GM19468 (cell line): Measurements from ENCODE around the gene HS3ST2.
"Not testable (repeated sequence)": the region's sequence is repeated elsewhere in the genome, so short reads cannot be mapped to it uniquely, and the experiment has no call there.

Source experiments
- ATAC-seq: cut with Tn5 transposase; IDR thresholded peaks from one replicate; pipeline ENCODE4 v1.9.1; 2021; ENCODE audit warnings: mild to moderate bottlenecking, moderate library complexity, moderate number of reproducible peaks; ENCODE audit not compliant: unreplicated experiment; ENCODE audit errors: extremely low read depth

HS3ST2 gene

DNA sequence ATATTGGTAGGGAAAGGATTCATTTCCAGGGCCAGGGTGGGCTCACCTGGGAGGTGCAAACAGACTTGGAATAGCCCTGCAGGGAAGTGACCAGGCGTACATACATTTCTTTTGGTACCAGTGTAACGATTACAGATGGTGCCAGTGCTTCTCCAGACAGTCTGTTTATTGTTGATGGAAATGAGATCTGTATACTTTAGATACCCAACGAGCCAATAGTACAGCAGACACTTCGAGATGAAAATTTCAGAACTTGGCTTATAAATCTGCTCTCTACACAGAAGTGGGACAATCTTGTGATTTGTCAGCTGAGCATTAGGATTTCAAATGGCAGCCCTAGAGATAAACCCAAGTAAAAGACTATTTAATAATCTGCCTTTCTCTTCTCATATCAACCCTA lies 57.9 kb downstream of the HS3ST2 start:
- ATAC-seq = no peak

DNA sequence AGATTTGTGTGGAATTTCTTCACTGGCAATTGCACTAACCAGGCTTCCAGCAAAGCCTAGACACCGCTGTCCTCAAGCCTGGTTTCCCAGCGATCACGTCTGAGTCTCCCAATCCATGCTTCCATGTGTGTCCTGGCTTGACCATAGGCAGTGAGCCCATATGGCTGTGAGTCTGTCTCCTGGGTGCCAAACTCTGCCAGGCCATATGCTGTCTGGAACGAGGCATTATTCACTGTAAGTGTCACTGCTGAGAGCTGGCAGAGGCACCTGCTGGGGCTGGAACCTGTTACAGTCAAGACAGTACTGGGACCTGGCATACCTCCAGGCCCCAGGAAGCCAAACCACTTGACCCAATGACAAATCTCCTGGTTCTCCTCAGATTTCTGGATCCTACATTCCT lies 60.4 kb downstream of the HS3ST2 start:
- ATAC-seq = no peak

GRCh38 chr16:22878955-22879354 lies 65.0 kb downstream of the HS3ST2 start:
- no peak for ATAC-seq

GRCh38 chr16:22879466-22879865 lies 65.5 kb downstream of the HS3ST2 start:
- no peak for ATAC-seq

GRCh38 chr16:22882981-22883380 lies 69.0 kb downstream of the HS3ST2 start:
- ATAC-seq = no peak

GRCh38 chr16:22885951-22886350 lies 72.0 kb downstream of the HS3ST2 start:
- ATAC-seq = no peak

DNA sequence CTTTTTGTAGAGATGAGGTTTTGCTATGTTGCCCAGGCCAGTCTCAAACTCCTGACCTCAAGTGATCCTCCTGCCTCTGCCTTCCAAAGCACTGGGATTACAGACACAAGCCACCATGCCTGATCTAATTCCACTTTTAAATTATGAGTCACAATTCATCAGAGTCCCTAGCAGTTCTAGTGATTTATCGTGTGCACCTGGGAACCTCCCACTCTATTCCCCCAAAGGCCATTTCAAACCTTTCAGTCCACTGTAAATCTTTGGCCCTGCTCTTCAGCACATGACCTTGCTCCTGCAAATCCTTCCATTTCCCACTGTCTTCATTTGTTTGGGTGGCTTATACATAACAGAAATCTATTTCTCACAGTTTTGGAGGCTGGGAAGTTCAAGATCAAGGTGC lies 73.0 kb downstream of the HS3ST2 start:
- no peak for ATAC-seq

DNA sequence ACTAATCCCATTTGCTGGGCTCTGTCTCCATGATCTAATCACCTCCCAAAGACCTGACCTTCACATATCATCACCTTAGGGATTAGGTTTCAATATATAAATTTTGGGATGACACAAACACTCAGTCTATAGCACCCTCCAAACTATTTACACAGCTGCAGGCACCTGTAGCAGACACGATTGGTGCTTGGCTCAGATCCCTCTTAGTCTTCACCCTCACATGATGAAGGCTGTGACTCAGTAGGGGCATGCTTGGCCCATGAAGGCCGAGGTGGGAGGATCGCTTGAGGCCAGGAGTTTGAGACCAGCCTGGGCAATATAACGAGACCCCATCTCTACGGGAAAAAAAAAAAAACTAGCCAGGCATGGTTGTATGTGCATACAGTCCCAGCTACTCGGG lies 73.5 kb downstream of the HS3ST2 start:
- no peak for ATAC-seq

GRCh38 chr16:22888791-22889190 lies 74.8 kb downstream of the HS3ST2 start:
- ATAC-seq = no peak

- ATAC-seq = no peak
Measured at GRCh38 chr16:22890976-22891375, 77.0 kb downstream of the HS3ST2 start.

- ATAC-seq = no peak
Measured at GRCh38 chr16:22897184-22897583, 83.2 kb downstream of the HS3ST2 start.

DNA sequence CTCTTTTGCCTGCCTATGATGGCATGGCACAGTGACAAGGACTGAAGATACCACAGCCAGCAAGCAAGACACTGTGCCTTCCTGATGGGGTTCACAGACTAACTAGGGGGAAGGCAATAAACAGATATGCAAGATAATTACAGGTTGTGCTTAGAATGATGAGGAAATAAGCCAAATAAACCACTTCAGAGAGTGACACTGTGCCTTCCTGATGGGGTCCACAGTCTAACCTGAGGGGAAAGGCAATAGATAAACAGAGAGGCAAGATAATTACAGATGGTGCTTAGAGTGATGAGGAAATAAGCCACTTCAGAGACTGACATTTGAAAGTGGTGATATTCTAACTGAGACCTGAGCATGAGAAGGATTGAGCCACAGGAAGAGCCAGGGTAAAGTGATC lies 84.2 kb downstream of the HS3ST2 start:
- no peak for ATAC-seq

DNA sequence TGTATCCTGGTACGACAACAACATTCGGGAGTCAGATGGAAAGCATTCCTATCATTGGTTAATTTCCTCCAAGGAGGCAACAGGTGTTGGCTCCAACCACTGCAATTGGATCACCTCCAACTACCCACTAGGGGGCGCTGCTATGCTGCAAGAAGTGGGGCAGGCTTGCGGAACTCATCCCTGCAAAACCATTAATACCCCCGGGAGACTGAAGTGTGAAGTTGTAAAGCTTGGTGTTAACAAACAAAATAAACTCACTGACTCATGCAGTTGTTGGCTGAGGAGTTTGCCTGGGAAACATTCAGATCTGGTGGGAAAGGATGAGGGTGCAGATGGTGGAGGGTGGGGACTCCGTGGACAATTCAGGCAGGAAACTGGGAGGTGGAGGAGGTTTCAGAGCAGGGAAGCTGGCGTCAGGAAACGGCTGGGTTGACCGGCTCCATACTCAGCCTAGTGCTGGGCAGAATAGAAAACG lies 84.9 kb downstream of the HS3ST2 start:
- no peak for ATAC-seq

DNA sequence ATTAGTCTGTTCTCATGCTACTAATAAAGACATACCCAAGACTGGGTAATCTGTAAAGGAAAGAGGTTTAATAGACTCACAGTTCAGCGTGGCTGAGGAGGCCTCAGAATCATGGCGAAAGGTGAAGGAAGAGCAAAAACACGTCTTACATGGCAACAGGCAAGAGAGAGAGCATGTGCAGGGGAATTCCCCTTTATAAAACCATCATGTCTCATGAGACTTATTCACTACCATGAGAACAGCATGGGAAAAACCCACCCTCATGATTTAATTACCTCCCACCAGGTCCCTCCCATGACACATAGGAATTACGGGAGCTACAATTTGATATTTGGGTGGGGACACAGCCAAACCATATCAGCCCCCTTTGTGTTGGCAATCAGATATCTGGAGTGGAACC lies 85.6 kb downstream of the HS3ST2 start:
- ATAC-seq = not testable (repeated sequence)

- ATAC-seq = no peak
Measured at GRCh38 chr16:22900863-22901262, 86.9 kb downstream of the HS3ST2 start.

DNA sequence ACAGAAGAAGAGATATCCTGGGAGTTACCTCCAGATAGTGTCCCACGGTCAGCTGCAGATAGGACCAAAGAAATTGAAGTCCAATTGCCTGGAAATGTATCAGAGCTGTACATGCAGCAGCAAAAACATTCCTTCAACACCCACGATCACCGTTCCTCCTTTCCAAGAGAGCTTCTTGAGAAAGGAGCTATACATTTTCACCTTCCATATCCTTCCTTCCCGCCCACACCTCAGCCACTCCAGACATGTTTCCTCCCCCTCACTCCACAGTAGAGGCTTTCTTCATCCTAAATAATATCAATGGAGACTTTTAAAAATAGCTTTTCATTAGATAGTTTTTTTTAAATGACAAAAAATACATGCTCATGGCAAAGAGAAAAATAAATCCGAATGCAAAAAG lies 87.6 kb downstream of the HS3ST2 start:
- no peak for ATAC-seq

- ATAC-seq = no peak
Measured at GRCh38 chr16:22903716-22904115, 89.8 kb downstream of the HS3ST2 start.

GRCh38 chr16:22912654-22913053 lies 98.7 kb downstream of the HS3ST2 start:
- ATAC-seq = no peak

- ATAC-seq = no peak
Measured at GRCh38 chr16:22915003-22915402, 101.0 kb downstream of the HS3ST2 start.

DNA sequence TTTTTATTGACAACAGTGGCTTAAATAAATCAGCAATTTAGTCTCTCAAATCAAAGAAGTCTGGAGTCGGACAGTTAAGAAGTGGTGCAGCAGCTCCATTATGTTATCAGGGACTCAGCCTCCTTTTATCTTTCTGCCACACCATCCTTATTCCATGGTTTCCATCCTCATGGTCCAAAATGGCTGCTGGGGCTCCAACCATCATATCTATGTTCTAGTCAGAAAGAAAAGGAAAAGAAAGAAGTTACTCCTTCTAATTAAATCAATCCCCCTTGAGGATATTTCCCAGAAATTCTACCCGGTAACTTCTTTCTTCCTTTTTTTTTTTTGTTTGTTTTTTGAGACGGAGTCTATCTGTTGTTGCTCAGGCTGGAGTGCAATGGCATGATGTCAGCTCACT lies 109.5 kb downstream of the HS3ST2 start:
- no peak for ATAC-seq

- no peak for ATAC-seq
Measured at GRCh38 chr16:22924492-22924891, 110.5 kb downstream of the HS3ST2 start.

- no peak for ATAC-seq
Measured at GRCh38 chr16:22926105-22926751, 112.3 kb downstream of the HS3ST2 start.

DNA sequence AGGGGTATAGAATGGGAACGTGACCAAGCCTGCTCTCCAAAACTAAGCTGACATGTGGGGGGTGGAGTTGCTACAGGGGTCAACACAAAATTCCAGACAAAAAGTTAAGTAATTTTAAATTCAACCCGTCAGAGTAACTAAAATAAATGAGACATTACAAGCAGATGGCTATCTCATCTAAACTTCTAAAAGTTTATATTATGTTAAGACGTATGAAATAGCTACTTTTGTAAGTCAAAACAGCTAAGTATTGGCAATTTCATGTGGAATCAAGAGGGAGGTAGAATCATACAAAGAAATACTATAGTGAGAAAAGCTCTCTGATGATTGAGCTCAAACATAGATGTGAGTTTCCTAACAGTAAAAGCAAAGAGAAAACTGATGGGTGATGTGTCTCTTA lies 113.3 kb downstream of the HS3ST2 start:
- ATAC-seq = no peak
